Retina (tissue), 1 donor: ENCODE data around the gene PNMA6F.

ENCODE experiments used
- DNase-seq: peaks from one replicate; pipeline ENCODE4 v3.0.0-alpha.2; 2016

PNMA6F gene

GRCh38 chrX:153321381-153322124 lies at the start of gene PNMA6F:
PNMA6F (minus strand) TSS chrX:153321767; CDS start chrX:153320674, 1,093 bp downstream.
- DNase-seq, result peak; percentile 38

GRCh38 chrX:153371256-153371655 lies 49.7 kb upstream of the PNMA6F start:
- DNase-seq, result no peak

- DNase-seq, result no peak
Observed at GRCh38 chrX:153370293-153371055, 48.9 kb upstream of the PNMA6F start.

GRCh38 chrX:153366878-153367538 lies 45.4 kb upstream of the PNMA6F start:
- DNase-seq, result no peak

- DNase-seq, result no peak
Observed at GRCh38 chrX:153366119-153366518, 44.6 kb upstream of the PNMA6F start.

GRCh38 chrX:153365670-153366069 lies 44.1 kb upstream of the PNMA6F start:
- DNase-seq, result no peak

- no peak for DNase-seq
Observed at GRCh38 chrX:153361781-153362397, 40.3 kb upstream of the PNMA6F start.

GRCh38 chrX:153357877-153358276 lies 36.3 kb upstream of the PNMA6F start:
- DNase-seq, result no peak

- no peak for DNase-seq
Observed at GRCh38 chrX:153353416-153353815, 31.8 kb upstream of the PNMA6F start.

- no peak for DNase-seq
Observed at GRCh38 chrX:153352858-153353257, 31.3 kb upstream of the PNMA6F start.

- no peak for DNase-seq
Observed at GRCh38 chrX:153351981-153352380, 30.4 kb upstream of the PNMA6F start.

- DNase-seq, result no peak
Observed at GRCh38 chrX:153349952-153350351, 28.4 kb upstream of the PNMA6F start.

- no peak for DNase-seq
Observed at GRCh38 chrX:153348421-153348820, 26.9 kb upstream of the PNMA6F start.

- DNase-seq, result no peak
Observed at GRCh38 chrX:153347530-153347929, 26.0 kb upstream of the PNMA6F start.

GRCh38 chrX:153343674-153344073 lies 22.1 kb upstream of the PNMA6F start:
- DNase-seq, result no peak

- DNase-seq, result no peak
Observed at GRCh38 chrX:153342762-153343558, 21.4 kb upstream of the PNMA6F start.

- no peak for DNase-seq
Observed at GRCh38 chrX:153340111-153340510, 18.5 kb upstream of the PNMA6F start.

- no peak for DNase-seq
Observed at GRCh38 chrX:153339662-153340061, 18.1 kb upstream of the PNMA6F start.

GRCh38 chrX:153338836-153339235 lies 17.3 kb upstream of the PNMA6F start:
- DNase-seq, result no peak

- DNase-seq, result no peak
Observed at GRCh38 chrX:153336988-153337387, 15.4 kb upstream of the PNMA6F start.

- no peak for DNase-seq
Observed at GRCh38 chrX:153336121-153336894, 14.7 kb upstream of the PNMA6F start.
